Activated CD8-positive, alpha-beta memory T cell treated with anti-CD3 and anti-CD28 coated beads, Interleukin-2, amount 50 U/mL, for 24 hours (primary cell): ENCODE data around the gene COG7.
"Not testable (repeated sequence)": the region's sequence is repeated elsewhere in the genome, so short reads cannot be mapped to it uniquely, and the experiment has no call there.

Experiments
- DNase-seq: peaks from one replicate; pipeline ENCODE4 v3.0.0-alpha.2; 2020; ENCODE audit errors: extremely low read depth

Gene COG7

GRCh38 chr16:23469814-23470213 is 16.8 kb upstream of the COG7 start:
- no peak for DNase-seq

GRCh38 chr16:23466162-23466885 is 13.3 kb upstream of the COG7 start:
- DNase-seq, result no peak

- no peak for DNase-seq
Measured at GRCh38 chr16:23465179-23465578, 12.2 kb upstream of the COG7 start.

GRCh38 chr16:23464196-23464595 is 11.2 kb upstream of the COG7 start:
- DNase-seq, result no peak

GRCh38 chr16:23462994-23463393 is 10.0 kb upstream of the COG7 start:
- DNase-seq, result not testable (repeated sequence)

- no peak for DNase-seq
Measured at GRCh38 chr16:23453338-23454052, 506 bp upstream of the COG7 start.

GRCh38 chr16:23452221-23452571 is 793 bp downstream of the COG7 start:
- DNase-seq, result no peak

- DNase-seq, result no peak
Measured at GRCh38 chr16:23448392-23448791, 4.6 kb downstream of the COG7 start.

GRCh38 chr16:23437542-23437941 is 15.4 kb downstream of the COG7 start:
- DNase-seq, result not testable (repeated sequence)

GRCh38 chr16:23436951-23437350 is 16.0 kb downstream of the COG7 start:
- no peak for DNase-seq

- DNase-seq, result no peak
Measured at GRCh38 chr16:23435500-23435899, 17.5 kb downstream of the COG7 start.

- no peak for DNase-seq
Measured at GRCh38 chr16:23434380-23434779, 18.6 kb downstream of the COG7 start.

GRCh38 chr16:23433261-23433920 is 19.6 kb downstream of the COG7 start:
- DNase-seq, result no peak

GRCh38 chr16:23432176-23433128 is 20.5 kb downstream of the COG7 start:
- no peak for DNase-seq

GRCh38 chr16:23428351-23428750 is 24.6 kb downstream of the COG7 start:
- no peak for DNase-seq

GRCh38 chr16:23424292-23424958 is 28.6 kb downstream of the COG7 start:
- DNase-seq, result no peak

- DNase-seq, result no peak
Measured at GRCh38 chr16:23423496-23424049, 29.4 kb downstream of the COG7 start.

- DNase-seq, result no peak
Measured at GRCh38 chr16:23420011-23420410, 33.0 kb downstream of the COG7 start.

GRCh38 chr16:23416816-23417215 is 36.2 kb downstream of the COG7 start:
- DNase-seq, result no peak

GRCh38 chr16:23414731-23415130 is 38.3 kb downstream of the COG7 start:
- DNase-seq, result no peak

- no peak for DNase-seq
Measured at GRCh38 chr16:23410176-23410575, 42.8 kb downstream of the COG7 start.
